Activated CD8-positive, alpha-beta memory T cell treated with anti-CD3 and anti-CD28 coated beads, Interleukin-2, amount 50 U/mL, for 4 hours (primary cell): Measurements from ENCODE around the gene ZC3H12C.
A peak's percentile ranks its signal among the peaks of the same experiment; 100 is the strongest.

Source experiments
- DNase-seq: peaks from one replicate; pipeline ENCODE4 v3.0.0-alpha.2; 2020

Gene ZC3H12C

GRCh38 chr11:110156503-110156902, 63.3 kb downstream of the ZC3H12C start:
- DNase-seq: no peak

GRCh38 chr11:110158317-110159200, 65.4 kb downstream of the ZC3H12C start:
- no peak for DNase-seq

- no peak for DNase-seq
Measured at GRCh38 chr11:110159476-110159875, 66.3 kb downstream of the ZC3H12C start.

GRCh38 chr11:110160016-110160415, 66.8 kb downstream of the ZC3H12C start:
- DNase-seq: no peak

GRCh38 chr11:110160437-110160836, 67.2 kb downstream of the ZC3H12C start:
- DNase-seq: no peak

- no peak for DNase-seq
Measured at GRCh38 chr11:110161061-110161460, 67.9 kb downstream of the ZC3H12C start.

- no peak for DNase-seq
Measured at GRCh38 chr11:110162216-110162615, 69.0 kb downstream of the ZC3H12C start.

GRCh38 chr11:110165039-110165925, 72.1 kb downstream of the ZC3H12C start:
- no peak for DNase-seq

- no peak for DNase-seq
Measured at GRCh38 chr11:110168033-110168803, 75.0 kb downstream of the ZC3H12C start.

GRCh38 chr11:110169738-110170137, 76.5 kb downstream of the ZC3H12C start:
- no peak for DNase-seq

GRCh38 chr11:110172468-110173065, 79.4 kb downstream of the ZC3H12C start:
- DNase-seq: no peak

- DNase-seq: peak; percentile 61
Measured at GRCh38 chr11:110173811-110174644, 80.8 kb downstream of the ZC3H12C start.

GRCh38 chr11:110174645-110175310, 81.6 kb downstream of the ZC3H12C start:
- no peak for DNase-seq

GRCh38 chr11:110176366-110177085, 83.3 kb downstream of the ZC3H12C start:
- DNase-seq: no peak

- DNase-seq: no peak
Measured at GRCh38 chr11:110177086-110177456, 83.9 kb downstream of the ZC3H12C start.

- no peak for DNase-seq
Measured at GRCh38 chr11:110179064-110179463, 85.9 kb downstream of the ZC3H12C start.

GRCh38 chr11:110182886-110183285, 89.7 kb downstream of the ZC3H12C start:
- DNase-seq: no peak

GRCh38 chr11:110184456-110184855, 91.3 kb downstream of the ZC3H12C start:
- DNase-seq: no peak

- no peak for DNase-seq
Measured at GRCh38 chr11:110185121-110185591, 92.0 kb downstream of the ZC3H12C start.

GRCh38 chr11:110185599-110185998, 92.4 kb downstream of the ZC3H12C start:
- no peak for DNase-seq
